NCI-H524 treated with DMSO at 0.1 percent for 48 hours (cell line): ENCODE data around the gene ARHGAP5.
A peak's percentile ranks its signal among the peaks of the same experiment; 100 is the strongest.

Experiments used
- DNase-seq: peaks from one replicate; lab custom pipeline; 2025; lab: John Stamatoyannopoulos, UW

ARHGAP5 gene

DNA sequence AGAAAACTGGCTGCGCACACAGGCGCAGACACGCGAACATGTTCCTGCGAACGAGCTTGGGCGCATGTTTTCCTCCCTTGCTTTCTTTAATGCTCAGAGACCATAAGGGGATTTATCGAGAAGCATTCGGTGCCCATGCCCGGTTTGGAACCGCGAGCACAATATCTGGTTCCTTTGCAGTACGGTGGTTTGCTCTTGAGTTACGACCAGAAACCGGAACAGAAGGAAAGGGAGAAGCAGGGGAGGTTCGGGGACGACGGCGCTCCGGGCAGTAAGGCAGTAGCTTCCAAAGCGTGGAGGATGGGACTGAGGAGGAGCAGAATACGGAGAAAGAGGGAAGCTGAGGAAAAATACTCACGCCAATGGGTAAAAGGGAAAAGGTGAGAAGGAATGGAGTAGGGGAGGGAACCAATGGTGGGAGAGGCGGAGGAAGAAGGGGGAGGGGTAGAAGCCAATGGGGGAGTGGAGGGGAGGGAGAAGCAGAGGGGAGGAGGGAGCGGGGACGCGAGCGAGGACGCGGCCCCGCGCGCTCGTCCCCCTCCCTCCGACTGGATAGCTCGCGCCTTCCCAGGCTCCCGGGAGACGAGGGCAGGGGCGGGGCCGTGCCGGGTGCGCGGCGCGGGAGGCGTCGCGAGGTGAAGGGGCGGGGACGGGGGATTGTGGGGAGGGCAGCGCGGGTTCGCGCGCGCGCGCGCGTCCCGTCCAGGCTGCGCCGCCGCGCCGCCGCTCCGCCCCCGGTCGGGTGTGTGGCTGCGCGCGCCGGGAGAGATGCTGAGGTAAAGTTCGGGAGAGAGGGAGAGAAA, 625 bp upstream of the ARHGAP5 start:
- peak; percentile 93 for DNase-seq

- peak; percentile 64 for DNase-seq
Observed at GRCh38 chr14:32078023-32078857, 1.1 kb downstream of the ARHGAP5 start.

- DNase-seq = no peak
Observed at GRCh38 chr14:32078858-32079216, 1.7 kb downstream of the ARHGAP5 start.

- no peak for DNase-seq
Observed at GRCh38 chr14:32079264-32079663, 2.2 kb downstream of the ARHGAP5 start.

- DNase-seq = no peak
Observed at GRCh38 chr14:32080001-32080510, 3.0 kb downstream of the ARHGAP5 start.

DNA sequence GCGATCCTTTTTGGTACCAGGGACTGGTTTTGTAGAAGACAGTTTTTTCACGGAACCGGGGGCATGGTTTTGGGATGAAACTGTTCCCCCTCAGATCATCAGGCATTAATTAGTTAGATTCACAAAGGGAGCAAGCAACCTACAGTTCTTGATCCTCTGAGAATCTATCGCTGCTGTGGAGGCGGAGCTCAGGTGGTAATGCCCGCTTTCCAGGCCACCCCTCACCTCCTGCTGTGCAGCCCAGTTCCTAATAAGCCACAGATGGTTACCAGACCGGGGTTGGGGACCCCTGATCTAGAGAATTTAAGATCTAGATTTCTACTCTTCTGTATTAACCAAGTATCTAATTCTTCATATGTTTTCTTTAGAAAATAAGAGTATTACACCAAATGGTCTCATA, 4.8 kb downstream of the ARHGAP5 start:
- DNase-seq = no peak

DNA sequence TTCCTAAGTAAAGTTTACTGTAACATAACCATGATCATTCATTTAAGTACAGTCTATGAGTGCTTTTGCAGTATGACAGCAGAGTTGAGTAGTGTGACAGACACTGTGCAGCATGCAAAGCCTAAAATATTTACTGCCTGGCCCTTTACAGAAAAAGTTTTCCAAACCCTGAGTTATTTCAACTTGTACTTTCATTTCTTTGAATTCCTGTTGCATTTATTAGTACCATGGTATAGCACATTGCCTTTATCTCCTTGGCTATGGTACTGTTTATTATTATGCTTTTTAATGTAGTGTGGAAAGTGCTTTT, 6.2 kb downstream of the ARHGAP5 start:
- no peak for DNase-seq

GRCh38 chr14:32083789-32084188, 6.7 kb downstream of the ARHGAP5 start:
- no peak for DNase-seq

DNA sequence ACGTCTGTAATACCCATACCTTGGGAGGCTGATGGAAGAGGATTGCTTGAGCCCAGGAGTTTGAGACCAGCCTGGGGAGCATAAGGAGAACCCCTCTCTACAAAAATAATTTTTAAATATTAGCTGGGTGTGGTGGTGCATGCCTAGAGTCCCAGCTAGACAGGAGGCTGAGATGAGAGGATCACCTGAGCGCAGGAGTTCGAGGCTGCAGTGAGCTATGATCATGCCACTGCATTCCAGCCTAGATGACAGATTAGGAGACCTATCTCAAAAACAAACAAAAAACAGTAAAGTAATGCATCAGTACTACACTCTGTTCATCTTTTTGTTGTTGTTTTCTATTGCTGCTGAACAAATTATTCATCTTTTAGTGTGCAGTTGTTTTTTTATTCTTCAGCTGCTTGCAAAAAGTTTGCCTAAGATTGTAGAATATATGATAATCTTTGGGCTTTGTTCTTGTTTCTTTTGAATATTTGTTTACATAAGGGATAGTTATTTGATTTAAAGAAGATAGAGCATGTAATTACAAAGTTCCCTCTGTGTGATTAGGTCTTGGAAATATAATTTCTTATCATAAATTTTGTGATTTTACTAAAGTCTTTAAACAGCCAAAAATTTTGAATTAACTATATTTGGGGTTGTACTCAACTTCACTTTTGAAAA, 8.2 kb downstream of the ARHGAP5 start:
- DNase-seq = no peak

- no peak for DNase-seq
Observed at GRCh38 chr14:32085845-32086383, 8.8 kb downstream of the ARHGAP5 start.

DNA sequence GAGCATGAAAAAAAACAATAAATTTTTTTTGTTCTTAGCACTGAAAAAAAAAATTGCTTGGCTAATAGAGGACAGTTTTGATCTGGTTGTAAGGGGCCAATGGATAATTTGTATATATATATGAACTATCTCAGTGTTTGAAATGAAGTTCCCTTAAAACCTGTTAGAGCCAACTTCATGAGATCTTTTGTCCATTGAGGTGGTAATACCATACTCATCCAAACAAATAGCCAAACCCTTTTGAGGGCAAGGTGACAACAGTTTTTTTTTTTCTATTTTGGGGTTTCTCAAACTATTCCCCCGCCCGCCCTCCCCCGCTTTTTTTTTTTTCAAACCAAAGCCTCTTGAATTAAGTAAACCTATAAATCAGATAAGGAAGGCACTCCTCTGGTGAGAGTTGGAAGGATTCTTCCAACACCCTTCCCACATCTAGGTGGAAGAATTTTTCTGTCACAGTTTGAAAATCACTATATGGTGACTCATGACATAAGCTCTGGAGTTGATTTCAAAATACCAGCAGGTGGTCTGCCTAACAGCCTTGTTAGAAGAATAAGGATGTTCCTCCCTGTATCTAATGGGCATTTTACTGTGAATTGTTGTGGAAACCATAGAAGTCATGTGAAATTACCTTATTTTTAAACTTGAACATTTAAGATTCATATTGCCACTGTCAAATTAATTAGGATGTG, 10.2 kb downstream of the ARHGAP5 start:
- no peak for DNase-seq

- no peak for DNase-seq
Observed at GRCh38 chr14:32087907-32088306, 10.8 kb downstream of the ARHGAP5 start.

- DNase-seq = no peak
Observed at GRCh38 chr14:32090686-32091085, 13.6 kb downstream of the ARHGAP5 start.

- no peak for DNase-seq
Observed at GRCh38 chr14:32099473-32099872, 22.4 kb downstream of the ARHGAP5 start.

DNA sequence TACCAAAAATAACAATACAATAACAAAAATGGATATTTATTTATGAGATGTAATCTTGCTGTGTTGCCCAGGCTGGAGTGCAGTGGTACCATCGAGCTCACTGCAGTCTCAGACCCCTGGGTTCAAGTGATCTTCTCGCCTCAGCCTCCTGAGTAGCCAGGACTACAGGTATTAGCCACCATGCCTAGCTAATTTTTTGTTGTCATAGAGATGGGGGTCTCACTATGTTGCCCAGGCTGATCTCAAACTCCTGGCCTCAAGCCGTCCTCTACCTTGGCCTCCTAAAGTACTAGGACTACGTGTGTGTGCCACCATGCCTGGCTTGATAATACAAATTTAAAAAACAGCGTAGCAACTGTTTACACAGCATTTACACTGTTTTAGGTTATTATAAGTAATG, 23.1 kb downstream of the ARHGAP5 start:
- no peak for DNase-seq

GRCh38 chr14:32102152-32102787, 25.2 kb downstream of the ARHGAP5 start:
- DNase-seq = no peak

GRCh38 chr14:32102968-32103367, 25.9 kb downstream of the ARHGAP5 start:
- DNase-seq = no peak

DNA sequence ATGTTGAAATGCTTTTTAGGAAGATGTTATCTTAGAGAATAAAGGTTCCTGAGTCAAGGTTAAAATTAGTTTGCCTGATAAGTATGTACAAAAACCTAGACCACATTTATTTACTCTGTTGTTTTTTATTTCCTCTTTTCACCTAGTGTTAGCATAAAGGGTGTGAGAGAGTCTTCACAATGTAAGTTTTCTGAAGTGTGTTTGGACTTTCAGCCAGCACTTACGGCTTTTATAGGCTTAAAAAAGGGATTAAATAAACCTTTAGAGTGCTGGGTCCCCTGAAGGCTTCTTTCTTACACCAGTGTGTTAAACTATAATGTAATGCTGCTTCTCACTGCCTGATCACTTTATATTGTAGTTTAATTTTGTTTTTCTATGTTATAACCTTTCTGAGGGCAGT, 27.2 kb downstream of the ARHGAP5 start:
- no peak for DNase-seq

GRCh38 chr14:32104803-32105202, 27.7 kb downstream of the ARHGAP5 start:
- DNase-seq = no peak

- no peak for DNase-seq
Observed at GRCh38 chr14:32109676-32110547, 32.8 kb downstream of the ARHGAP5 start.

- DNase-seq = no peak
Observed at GRCh38 chr14:32110548-32110896, 33.4 kb downstream of the ARHGAP5 start.
